ENCODE results near the gene SNTB2. TPM values are rescaled to one million over a fixed set of nuclear protein-coding genes. Genes with fewer than 3 reads are reported as not detected.

The SNTB2 gene
- polyA plus RNA-seq, 3 donors = 1.2 to 6.0 (median 5.0) TPM

GRCh38 chr16:69326172-69326873 lies 139.4 kb downstream of the SNTB2 start:
- 96% methylated on average over 4 of the region's 7 CpGs for WGBS (ENCODE audit: insufficient coverage)
- Mint-ChIP-seq H3K4me1 (peaks cover 34% of the 10 kb centered on the region), H3K27me3 (ENCODE audit: low read depth in 3 of 3) (peaks cover 0 to 1% (median 1%) of the 10 kb centered on the region in 3 donors), H3K4me3 (no peak overlapping the region), H3K36me3 (peaks cover 49 to 69% of the 10 kb centered on the region in 2 donors), H3K27ac (peak overlapping the region in 1 of 7 donors; percentile 25), H3K9me3 (no peaks in the 10 kb centered on the region)
- H3K4me1 ChIP-seq (ENCODE audit: control insufficient read depth in 1 of 2, insufficient read depth in 2 of 2, low read length in 2 of 2) = peaks cover 13 to 27% of the 10 kb centered on the region in 2 donors
- H3K9me3 ChIP-seq (replicated peaks in 1 of 2; ENCODE audit: control insufficient read depth in 1 of 2, insufficient read depth in 1 of 2, low read length in 2 of 2) = no peaks in the 10 kb centered on the region
- no peak for DNase-seq
- TF ChIP-seq CTCF (IDR thresholded peaks at IDR 0.05) = no peak
- peaks cover 64% of the 10 kb centered on the region for H3K79me2 ChIP-seq (ENCODE audit: insufficient read depth, low read length)
- no peak overlapping the region for H3K9ac ChIP-seq (ENCODE audit: insufficient read depth, low read length, poor library complexity, severe bottlenecking)
- no peaks in the 10 kb centered on the region for H3K27me3 ChIP-seq (ENCODE audit: control insufficient read depth in 2 of 2, insufficient read depth in 2 of 2, low read length in 2 of 2)
- H2AFZ ChIP-seq (ENCODE audit: insufficient read depth, low read depth, low read length, poor library complexity, severe bottlenecking) = no peak overlapping the region
- no peak overlapping the region for H3K4me3 ChIP-seq (replicated peaks in 1 of 3; ENCODE audit: low read depth in 2 of 3, low read length in 3 of 3)
- no peak overlapping the region for H3K4me2 ChIP-seq (replicated peaks; ENCODE audit: extremely low read depth, low read length, poor library complexity, severe bottlenecking)
- intact Hi-C loops (cut with micrococcal nuclease) = no loop called here
- H3K36me3 ChIP-seq (replicated peaks in 1 of 2; ENCODE audit: control insufficient read depth in 1 of 2, insufficient read depth in 2 of 2, low read length in 2 of 2) = peaks cover 48 to 66% of the 10 kb centered on the region in 2 donors
- peak overlapping the region in 1 of 2 donors; percentile 31 for H3K27ac ChIP-seq (ENCODE audit: low read depth in 1 of 2, low read length in 2 of 2)
- peaks cover 75% of the 10 kb centered on the region for H4K20me1 ChIP-seq (ENCODE audit: insufficient read depth, low read length)

- Histone ChIP-seq H3K27ac (ENCODE audit: low read depth in 1 of 2, low read length in 2 of 2) (no peak overlapping the region), H3K79me2 (ENCODE audit: insufficient read depth, low read length) (peaks cover 63% of the 10 kb centered on the region), H3K36me3 (replicated peaks in 1 of 2; ENCODE audit: control insufficient read depth in 1 of 2, insufficient read depth in 2 of 2, low read length in 2 of 2) (peaks cover 35 to 65% of the 10 kb centered on the region in 2 donors), H3K4me2 (replicated peaks; ENCODE audit: extremely low read depth, low read length, poor library complexity, severe bottlenecking) (no peak overlapping the region), H2AFZ (ENCODE audit: insufficient read depth, low read depth, low read length, poor library complexity, severe bottlenecking) (no peak overlapping the region), H4K20me1 (ENCODE audit: insufficient read depth, low read length) (peaks cover 61% of the 10 kb centered on the region), H3K9ac (ENCODE audit: insufficient read depth, low read length, poor library complexity, severe bottlenecking) (no peak overlapping the region), H3K4me3 (replicated peaks in 1 of 3; ENCODE audit: low read depth in 2 of 3, low read length in 3 of 3) (no peak overlapping the region), H3K9me3 (replicated peaks in 1 of 2; ENCODE audit: control insufficient read depth in 1 of 2, insufficient read depth in 1 of 2, low read length in 2 of 2) (no peaks in the 10 kb centered on the region), H3K4me1 (ENCODE audit: control insufficient read depth in 1 of 2, insufficient read depth in 2 of 2, low read length in 2 of 2) (peaks cover 13 to 27% of the 10 kb centered on the region in 2 donors), H3K27me3 (ENCODE audit: control insufficient read depth in 2 of 2, insufficient read depth in 2 of 2, low read length in 2 of 2) (no peaks in the 10 kb centered on the region)
- Mint-ChIP-seq H3K27ac (peak overlapping the region in 3 of 7 donors; percentile 10 to 41 (median 14)), H3K4me1 (peaks cover 34% of the 10 kb centered on the region), H3K4me3 (no peak overlapping the region), H3K9me3 (peaks cover 0 to 2% (median 0%) of the 10 kb centered on the region in 7 donors), H3K27me3 (ENCODE audit: low read depth in 3 of 3) (peaks cover 0 to 1% (median 1%) of the 10 kb centered on the region in 3 donors), H3K36me3 (peaks cover 44 to 66% of the 10 kb centered on the region in 2 donors)
- no peak for TF ChIP-seq CTCF (IDR thresholded peaks at IDR 0.05)
- WGBS (ENCODE audit: insufficient coverage) = 100% methylated on average over 4 of the region's 14 CpGs
- no peak for DNase-seq
- intact Hi-C loops (cut with micrococcal nuclease) = no loop called here
These were observed 140.8 kb downstream of the SNTB2 start for GRCh38 chr16:69327585-69328310.
